ENCODE data around the gene TMEM266.
A peak's percentile ranks its signal among the peaks of the same experiment; 100 is the strongest.

Gene TMEM266

DNA sequence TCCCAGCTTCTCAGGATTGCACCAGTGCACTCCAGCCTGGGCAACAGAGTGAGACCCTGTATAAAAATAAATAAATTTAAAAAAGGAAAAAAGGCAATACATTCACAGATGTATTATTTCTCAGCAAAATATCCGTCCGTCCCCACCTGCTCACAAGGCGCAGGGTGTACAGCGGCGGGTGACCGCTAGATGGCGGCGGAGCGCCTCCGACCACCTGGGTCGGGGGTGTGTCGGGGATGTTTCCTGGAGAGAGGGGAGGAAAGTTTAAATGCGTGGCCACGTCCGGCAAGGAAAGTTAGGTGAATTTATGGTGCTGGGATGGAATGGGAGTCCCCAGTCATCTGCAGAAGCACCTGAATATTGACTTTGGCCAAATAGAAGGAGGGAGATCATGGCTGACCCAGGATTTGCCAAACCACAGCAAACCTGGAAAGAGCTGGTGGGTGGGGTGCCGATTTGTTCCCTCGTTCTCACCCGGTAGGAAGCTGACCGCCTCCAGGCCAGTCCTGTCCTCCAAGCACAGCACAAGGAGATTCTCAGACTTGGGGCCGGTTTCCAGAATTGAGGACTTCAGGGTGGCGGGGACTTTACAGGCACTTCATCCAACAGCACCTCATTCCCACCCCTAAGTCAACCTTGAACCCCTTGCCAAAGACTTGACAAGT lies 88.3 kb downstream of the TMEM266 start (continued):
- no peak for TF ChIP-seq ZNF544 (tag by site-specific recombination; IDR thresholded peaks at IDR 0.05)
- TF ChIP-seq SP7 (tag by site-specific recombination; IDR thresholded peaks at IDR 0.05): no peak
- TF ChIP-seq ZNF677 (tag by site-specific recombination; IDR thresholded peaks at IDR 0.05): no peak
- no peak for TF ChIP-seq ZNF132 (tag by site-specific recombination; IDR thresholded peaks at IDR 0.05; ENCODE audit: borderline replicate concordance)
- TF ChIP-seq ZNF138 (tag by site-specific recombination; IDR thresholded peaks at IDR 0.05; ENCODE audit: borderline replicate concordance): no peak
- TF ChIP-seq, protein P1, sequence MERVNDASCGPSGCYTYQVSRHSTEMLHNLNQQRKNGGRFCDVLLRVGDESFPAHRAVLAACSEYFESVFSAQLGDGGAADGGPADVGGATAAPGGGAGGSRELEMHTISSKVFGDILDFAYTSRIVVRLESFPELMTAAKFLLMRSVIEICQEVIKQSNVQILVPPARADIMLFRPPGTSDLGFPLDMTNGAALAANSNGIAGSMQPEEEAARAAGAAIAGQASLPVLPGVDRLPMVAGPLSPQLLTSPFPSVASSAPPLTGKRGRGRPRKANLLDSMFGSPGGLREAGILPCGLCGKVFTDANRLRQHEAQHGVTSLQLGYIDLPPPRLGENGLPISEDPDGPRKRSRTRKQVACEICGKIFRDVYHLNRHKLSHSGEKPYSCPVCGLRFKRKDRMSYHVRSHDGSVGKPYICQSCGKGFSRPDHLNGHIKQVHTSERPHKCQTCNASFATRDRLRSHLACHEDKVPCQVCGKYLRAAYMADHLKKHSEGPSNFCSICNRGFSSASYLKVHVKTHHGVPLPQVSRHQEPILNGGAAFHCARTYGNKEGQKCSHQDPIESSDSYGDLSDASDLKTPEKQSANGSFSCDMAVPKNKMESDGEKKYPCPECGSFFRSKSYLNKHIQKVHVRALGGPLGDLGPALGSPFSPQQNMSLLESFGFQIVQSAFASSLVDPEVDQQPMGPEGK (tag by site-specific recombination; IDR thresholded peaks at IDR 0.05): peak; percentile 67
- 0 out of 2 replicates have a peak, but pooled peaks have one; percentile 38 for TF ChIP-seq ZEB2 (tag by site-specific recombination; IDR thresholded peaks at IDR 0.05)
- TF ChIP-seq KLF16 (tag by site-specific recombination; IDR thresholded peaks at IDR 0.05): peak; percentile 75
- no peak for TF ChIP-seq ZNF792 (tag by site-specific recombination; IDR thresholded peaks at IDR 0.05)
- no peak for TF ChIP-seq ZNF239 (tag by site-specific recombination; IDR thresholded peaks at IDR 0.05)
- TF ChIP-seq OSR2 (tag by site-specific recombination; IDR thresholded peaks at IDR 0.05): no peak
- TF ChIP-seq, protein P2, sequence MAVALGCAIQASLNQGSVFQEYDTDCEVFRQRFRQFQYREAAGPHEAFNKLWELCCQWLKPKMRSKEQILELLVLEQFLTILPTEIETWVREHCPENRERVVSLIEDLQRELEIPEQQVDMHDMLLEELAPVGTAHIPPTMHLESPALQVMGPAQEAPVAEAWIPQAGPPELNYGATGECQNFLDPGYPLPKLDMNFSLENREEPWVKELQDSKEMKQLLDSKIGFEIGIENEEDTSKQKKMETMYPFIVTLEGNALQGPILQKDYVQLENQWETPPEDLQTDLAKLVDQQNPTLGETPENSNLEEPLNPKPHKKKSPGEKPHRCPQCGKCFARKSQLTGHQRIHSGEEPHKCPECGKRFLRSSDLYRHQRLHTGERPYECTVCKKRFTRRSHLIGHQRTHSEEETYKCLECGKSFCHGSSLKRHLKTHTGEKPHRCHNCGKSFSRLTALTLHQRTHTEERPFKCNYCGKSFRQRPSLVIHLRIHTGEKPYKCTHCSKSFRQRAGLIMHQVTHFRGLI (tag by site-specific recombination; IDR thresholded peaks at IDR 0.05): no peak
- TF ChIP-seq, protein P3, sequence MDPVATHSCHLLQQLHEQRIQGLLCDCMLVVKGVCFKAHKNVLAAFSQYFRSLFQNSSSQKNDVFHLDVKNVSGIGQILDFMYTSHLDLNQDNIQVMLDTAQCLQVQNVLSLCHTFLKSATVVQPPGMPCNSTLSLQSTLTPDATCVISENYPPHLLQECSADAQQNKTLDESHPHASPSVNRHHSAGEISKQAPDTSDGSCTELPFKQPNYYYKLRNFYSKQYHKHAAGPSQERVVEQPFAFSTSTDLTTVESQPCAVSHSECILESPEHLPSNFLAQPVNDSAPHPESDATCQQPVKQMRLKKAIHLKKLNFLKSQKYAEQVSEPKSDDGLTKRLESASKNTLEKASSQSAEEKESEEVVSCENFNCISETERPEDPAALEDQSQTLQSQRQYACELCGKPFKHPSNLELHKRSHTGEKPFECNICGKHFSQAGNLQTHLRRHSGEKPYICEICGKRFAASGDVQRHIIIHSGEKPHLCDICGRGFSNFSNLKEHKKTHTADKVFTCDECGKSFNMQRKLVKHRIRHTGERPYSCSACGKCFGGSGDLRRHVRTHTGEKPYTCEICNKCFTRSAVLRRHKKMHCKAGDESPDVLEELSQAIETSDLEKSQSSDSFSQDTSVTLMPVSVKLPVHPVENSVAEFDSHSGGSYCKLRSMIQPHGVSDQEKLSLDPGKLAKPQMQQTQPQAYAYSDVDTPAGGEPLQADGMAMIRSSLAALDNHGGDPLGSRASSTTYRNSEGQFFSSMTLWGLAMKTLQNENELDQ (tag by site-specific recombination; IDR thresholded peaks at IDR 0.05; ENCODE audit: low read depth): no peak
- TF ChIP-seq ZNF701 (tag by site-specific recombination; IDR thresholded peaks at IDR 0.05): no peak
- TF ChIP-seq ZNF16 (tag by site-specific recombination; IDR thresholded peaks at IDR 0.05; ENCODE audit: low read depth): no peak
- no peak for TF ChIP-seq ZNF433 (tag by site-specific recombination; IDR thresholded peaks at IDR 0.05; ENCODE audit: low read depth)
- no peak for TF ChIP-seq ZNF391 (tag by site-specific recombination; IDR thresholded peaks at IDR 0.05; ENCODE audit: borderline replicate concordance, low read depth)
- no peak for TF ChIP-seq ZNF555 (tag by site-specific recombination; conservative IDR thresholded peaks at IDR 0.05)
- TF ChIP-seq KLF9 (tag by site-specific recombination; IDR thresholded peaks at IDR 0.05; ENCODE audit: low read depth): peak; percentile 84
- no peak for TF ChIP-seq ZBTB48 (tag by site-specific recombination; IDR thresholded peaks at IDR 0.05)
- TF ChIP-seq, protein P4, sequence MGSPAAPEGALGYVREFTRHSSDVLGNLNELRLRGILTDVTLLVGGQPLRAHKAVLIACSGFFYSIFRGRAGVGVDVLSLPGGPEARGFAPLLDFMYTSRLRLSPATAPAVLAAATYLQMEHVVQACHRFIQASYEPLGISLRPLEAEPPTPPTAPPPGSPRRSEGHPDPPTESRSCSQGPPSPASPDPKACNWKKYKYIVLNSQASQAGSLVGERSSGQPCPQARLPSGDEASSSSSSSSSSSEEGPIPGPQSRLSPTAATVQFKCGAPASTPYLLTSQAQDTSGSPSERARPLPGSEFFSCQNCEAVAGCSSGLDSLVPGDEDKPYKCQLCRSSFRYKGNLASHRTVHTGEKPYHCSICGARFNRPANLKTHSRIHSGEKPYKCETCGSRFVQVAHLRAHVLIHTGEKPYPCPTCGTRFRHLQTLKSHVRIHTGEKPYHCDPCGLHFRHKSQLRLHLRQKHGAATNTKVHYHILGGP (tag by site-specific recombination; IDR thresholded peaks at IDR 0.05): peak; percentile 88
- TF ChIP-seq ZSCAN16 (tag by site-specific recombination; IDR thresholded peaks at IDR 0.05): no peak
- TF ChIP-seq, protein P5, sequence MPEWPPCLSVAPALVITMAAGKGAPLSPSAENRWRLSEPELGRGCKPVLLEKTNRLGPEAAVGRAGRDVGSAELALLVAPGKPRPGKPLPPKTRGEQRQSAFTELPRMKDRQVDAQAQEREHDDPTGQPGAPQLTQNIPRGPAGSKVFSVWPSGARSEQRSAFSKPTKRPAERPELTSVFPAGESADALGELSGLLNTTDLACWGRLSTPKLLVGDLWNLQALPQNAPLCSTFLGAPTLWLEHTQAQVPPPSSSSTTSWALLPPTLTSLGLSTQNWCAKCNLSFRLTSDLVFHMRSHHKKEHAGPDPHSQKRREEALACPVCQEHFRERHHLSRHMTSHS (tag by site-specific recombination; IDR thresholded peaks at IDR 0.05): no peak
- TF ChIP-seq ZNF600 (tag by site-specific recombination; IDR thresholded peaks at IDR 0.05): no peak
- TF ChIP-seq, protein P6, sequence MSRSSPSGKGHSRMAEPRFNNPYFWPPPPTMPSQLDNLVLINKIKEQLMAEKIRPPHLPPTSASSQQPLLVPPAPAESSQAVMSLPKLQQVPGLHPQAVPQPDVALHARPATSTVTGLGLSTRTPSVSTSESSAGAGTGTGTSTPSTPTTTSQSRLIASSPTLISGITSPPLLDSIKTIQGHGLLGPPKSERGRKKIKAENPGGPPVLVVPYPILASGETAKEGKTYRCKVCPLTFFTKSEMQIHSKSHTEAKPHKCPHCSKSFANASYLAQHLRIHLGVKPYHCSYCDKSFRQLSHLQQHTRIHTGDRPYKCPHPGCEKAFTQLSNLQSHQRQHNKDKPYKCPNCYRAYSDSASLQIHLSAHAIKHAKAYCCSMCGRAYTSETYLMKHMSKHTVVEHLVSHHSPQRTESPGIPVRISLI (tag by site-specific recombination; IDR thresholded peaks at IDR 0.05): no peak
- TF ChIP-seq, protein P7, sequence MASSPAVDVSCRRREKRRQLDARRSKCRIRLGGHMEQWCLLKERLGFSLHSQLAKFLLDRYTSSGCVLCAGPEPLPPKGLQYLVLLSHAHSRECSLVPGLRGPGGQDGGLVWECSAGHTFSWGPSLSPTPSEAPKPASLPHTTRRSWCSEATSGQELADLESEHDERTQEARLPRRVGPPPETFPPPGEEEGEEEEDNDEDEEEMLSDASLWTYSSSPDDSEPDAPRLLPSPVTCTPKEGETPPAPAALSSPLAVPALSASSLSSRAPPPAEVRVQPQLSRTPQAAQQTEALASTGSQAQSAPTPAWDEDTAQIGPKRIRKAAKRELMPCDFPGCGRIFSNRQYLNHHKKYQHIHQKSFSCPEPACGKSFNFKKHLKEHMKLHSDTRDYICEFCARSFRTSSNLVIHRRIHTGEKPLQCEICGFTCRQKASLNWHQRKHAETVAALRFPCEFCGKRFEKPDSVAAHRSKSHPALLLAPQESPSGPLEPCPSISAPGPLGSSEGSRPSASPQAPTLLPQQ (tag by site-specific recombination; IDR thresholded peaks at IDR 0.05): no peak
- TF ChIP-seq ZNF514 (tag by site-specific recombination; IDR thresholded peaks at IDR 0.05): no peak
- TF ChIP-seq GLIS1 (tag by site-specific recombination; IDR thresholded peaks at IDR 0.05): peak; percentile 44
